Dermis blood vessel endothelial cell (primary cell): ENCODE measurements around the gene CALHM3. TPM values are rescaled to one million over a fixed set of nuclear protein-coding genes. Genes with fewer than 3 reads are reported as not detected.

Source experiments
- total RNA-seq: library from RNA; depleted of rRNA; stranded (reverse); fragments of >200 nt; gene quantifications from 2 replicates; pipeline ENCODE4 v1.2.3, GENCODE V29; 2014

The CALHM3 gene
- total RNA-seq, 1 donor from 2014 or later = not detected

Other genes starting within 250 kb of the CALHM3 start
- 0.09 and 0.17 TPM in 2 replicates for gene RPEL1, start 233.4 kb downstream of the CALHM3 start, total RNA-seq
- gene INA, start 202.1 kb downstream of the CALHM3 start, total RNA-seq = 0.14 TPM in 1 of 2 replicates, not detected in the other
- 13.3 and 14.3 TPM in 2 replicates for gene PCGF6, start 128.1 kb downstream of the CALHM3 start, total RNA-seq
- 7.5 and 9.4 TPM in 2 replicates for gene TAF5, start 111.3 kb downstream of the CALHM3 start, total RNA-seq
- 152 and 350 TPM in 2 replicates for gene ATP5MK, start 82.8 kb downstream of the CALHM3 start, total RNA-seq
- 41.5 and 50.5 TPM in 2 replicates for gene PDCD11, start 82.6 kb downstream of the CALHM3 start, total RNA-seq
- gene CALHM2, start 26.9 kb downstream of the CALHM3 start, total RNA-seq = 18.4 and 27.9 TPM in 2 replicates
- gene CALHM1, start 20.3 kb downstream of the CALHM3 start, total RNA-seq = not detected in 2 replicates
- 0.19 TPM in 1 of 2 replicates, not detected in the other for gene NEURL1, start 14.5 kb upstream of the CALHM3 start, total RNA-seq